DND-41 (cell line): ENCODE results near the gene CLEC12A.

Experiments used
- ATAC-seq: fragments of 200-7000 bp; cut with Tn5 transposase; 3 replicates; pipeline ENCODE4 v1.9.1; 2021; ENCODE audit warnings: low read depth; ENCODE audit not compliant: insufficient read depth
- DNase-seq: peaks from one replicate; pipeline ENCODE4 v3.0.0-alpha.2; 2020
- H2AFZ ChIP-seq: 2 replicates; pipeline ENCODE4 v1.6.0; 2012; ENCODE audit warnings: low read depth, low read length
- H3K27ac ChIP-seq: 2 replicates; pipeline ENCODE4 v1.5.1; 2012; ENCODE audit warnings: low read length, inconsistent platforms
- H3K27me3 ChIP-seq: fragments of 200-600 bp; sonication (generic); 2 replicates; pipeline ENCODE4 v1.6.0; 2012; ENCODE audit warnings: low read length, mild to moderate bottlenecking, inconsistent platforms; ENCODE audit not compliant: insufficient read depth, poor library complexity
- H3K36me3 ChIP-seq: 2 replicates; pipeline ENCODE4 v1.5.1; 2012; ENCODE audit warnings: low read length, inconsistent platforms; ENCODE audit not compliant: insufficient read depth
- H3K4me1 ChIP-seq: 2 replicates; pipeline ENCODE4 v1.5.1; 2012; ENCODE audit warnings: mild to moderate bottlenecking, low read length; ENCODE audit not compliant: insufficient read depth
- H3K4me2 ChIP-seq: 2 replicates; pipeline ENCODE4 v1.6.0; 2012; ENCODE audit warnings: mild to moderate bottlenecking, moderate library complexity, low read length, inconsistent platforms; ENCODE audit not compliant: insufficient read depth
- H3K4me3 ChIP-seq, 2 experiments: fragments of 200-600 bp in 1 of 2; shearing (Covaris generic) in 1 of 2; 2 replicates each; pipeline ENCODE4 v1.5.1; 2012 to 2016; ENCODE audit warnings: inconsistent platforms in 2 of 2, low read length in 2 of 2, mild to moderate bottlenecking in 2 of 2, low read depth in 1 of 2, moderate library complexity in 1 of 2
- H3K79me2 ChIP-seq: 2 replicates; pipeline ENCODE4 v1.6.0; 2012; ENCODE audit warnings: low read length, inconsistent platforms; ENCODE audit not compliant: insufficient read depth
- H3K9ac ChIP-seq: 2 replicates; pipeline ENCODE4 v1.6.0; 2012; ENCODE audit warnings: low read depth, mild to moderate bottlenecking, inconsistent platforms, low read length, moderate library complexity
- H3K9me3 ChIP-seq: 2 replicates; pipeline ENCODE4 v1.5.1; 2012; ENCODE audit warnings: low read length, moderate library complexity, mild to moderate bottlenecking, inconsistent platforms; ENCODE audit not compliant: insufficient read depth, severe bottlenecking
- H4K20me1 ChIP-seq: 2 replicates; pipeline ENCODE4 v1.6.0; 2012; ENCODE audit warnings: low read length; ENCODE audit not compliant: insufficient read depth
- EZH2 ChIP-seq: IDR thresholded peaks from 3 replicates; pipeline ENCODE4 v1.6.1; 2012; ENCODE audit warnings: borderline replicate concordance, low read depth, mild to moderate bottlenecking, moderate library complexity, low read length, inconsistent platforms; ENCODE audit not compliant: severe bottlenecking
- TF ChIP-seq, protein P1 (sequence below): IDR thresholded peaks from 2 replicates; pipeline ENCODE4 v1.5.1; 2012; ENCODE audit warnings: borderline replicate concordance, low read length, moderate library complexity, mild to moderate bottlenecking; ENCODE audit not compliant: poor library complexity, severe bottlenecking; ENCODE audit errors: extremely low read depth

Gene CLEC12A

DNA sequence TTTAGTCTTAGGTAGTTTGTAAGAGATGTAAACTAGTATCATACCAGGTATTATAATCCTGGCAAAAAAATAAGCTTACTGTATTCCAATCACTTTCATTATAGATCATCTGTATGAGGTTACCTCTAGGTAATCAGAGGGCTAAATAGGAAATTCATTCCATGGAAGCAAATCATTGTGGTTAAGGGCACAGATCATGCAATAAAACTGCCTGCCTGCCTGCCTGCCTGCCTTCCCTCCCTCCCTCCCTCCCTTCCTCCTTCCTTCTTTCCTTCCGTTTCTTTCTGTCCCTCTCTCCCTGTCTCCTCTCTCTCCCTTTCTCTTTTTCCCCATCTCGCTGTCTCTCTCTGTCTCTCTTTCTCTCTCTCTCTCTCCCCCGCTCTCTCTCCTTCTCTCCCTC lies 56.1 kb downstream of the CLEC12A start:
- no peak overlapping the region for H3K9ac ChIP-seq
- H3K9me3 ChIP-seq = no peaks in the 10 kb centered on the region
- TF ChIP-seq, protein P1, sequence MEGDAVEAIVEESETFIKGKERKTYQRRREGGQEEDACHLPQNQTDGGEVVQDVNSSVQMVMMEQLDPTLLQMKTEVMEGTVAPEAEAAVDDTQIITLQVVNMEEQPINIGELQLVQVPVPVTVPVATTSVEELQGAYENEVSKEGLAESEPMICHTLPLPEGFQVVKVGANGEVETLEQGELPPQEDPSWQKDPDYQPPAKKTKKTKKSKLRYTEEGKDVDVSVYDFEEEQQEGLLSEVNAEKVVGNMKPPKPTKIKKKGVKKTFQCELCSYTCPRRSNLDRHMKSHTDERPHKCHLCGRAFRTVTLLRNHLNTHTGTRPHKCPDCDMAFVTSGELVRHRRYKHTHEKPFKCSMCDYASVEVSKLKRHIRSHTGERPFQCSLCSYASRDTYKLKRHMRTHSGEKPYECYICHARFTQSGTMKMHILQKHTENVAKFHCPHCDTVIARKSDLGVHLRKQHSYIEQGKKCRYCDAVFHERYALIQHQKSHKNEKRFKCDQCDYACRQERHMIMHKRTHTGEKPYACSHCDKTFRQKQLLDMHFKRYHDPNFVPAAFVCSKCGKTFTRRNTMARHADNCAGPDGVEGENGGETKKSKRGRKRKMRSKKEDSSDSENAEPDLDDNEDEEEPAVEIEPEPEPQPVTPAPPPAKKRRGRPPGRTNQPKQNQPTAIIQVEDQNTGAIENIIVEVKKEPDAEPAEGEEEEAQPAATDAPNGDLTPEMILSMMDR = no peak
- TF ChIP-seq EZH2 = no peak
- H3K4me1 ChIP-seq = no peaks in the 10 kb centered on the region
- no peak for ATAC-seq
- no peak overlapping the region for H3K4me3 ChIP-seq
- peaks cover 5% of the 10 kb centered on the region for H3K27me3 ChIP-seq
- H3K36me3 ChIP-seq = no peaks in the 10 kb centered on the region
- no peak overlapping the region for H3K4me2 ChIP-seq
- H3K27ac ChIP-seq = no peak overlapping the region
- no peaks in the 10 kb centered on the region for H4K20me1 ChIP-seq
- DNase-seq = no peak
- H2AFZ ChIP-seq = no peak overlapping the region
- H3K79me2 ChIP-seq = no peaks in the 10 kb centered on the region

DNA sequence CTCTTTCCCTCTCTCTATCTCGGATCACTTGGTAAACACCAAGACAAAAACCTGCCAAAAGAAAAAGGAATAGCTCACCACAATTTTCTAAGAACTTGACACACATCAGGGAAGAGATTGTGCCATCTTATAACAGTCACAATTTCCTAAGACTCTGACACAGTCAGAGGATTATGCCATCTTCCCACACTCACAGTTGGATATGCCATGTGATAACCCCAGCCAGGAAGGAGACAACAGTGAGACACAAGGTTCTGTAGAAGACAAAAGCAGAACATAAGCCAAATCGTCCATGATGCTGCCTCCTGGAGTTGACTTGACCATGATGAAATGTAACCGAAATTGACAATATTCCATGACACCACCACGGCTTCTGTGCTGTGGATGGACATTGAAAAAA lies 56.5 kb downstream of the CLEC12A start:
- Histone ChIP-seq H3K4me3 (no peak overlapping the region), H3K27ac (no peak overlapping the region), H4K20me1 (no peaks in the 10 kb centered on the region), H3K79me2 (no peaks in the 10 kb centered on the region), H2AFZ (no peak overlapping the region), H3K36me3 (no peaks in the 10 kb centered on the region), H3K9me3 (no peaks in the 10 kb centered on the region), H3K27me3 (peaks cover 5% of the 10 kb centered on the region), H3K4me1 (no peaks in the 10 kb centered on the region), H3K9ac (no peak overlapping the region), H3K4me2 (no peak overlapping the region)
- DNase-seq (no peak), ATAC-seq (no peak)
- no peak for TF ChIP-seq EZH2
- TF ChIP-seq, protein P1 = no peak

DNA sequence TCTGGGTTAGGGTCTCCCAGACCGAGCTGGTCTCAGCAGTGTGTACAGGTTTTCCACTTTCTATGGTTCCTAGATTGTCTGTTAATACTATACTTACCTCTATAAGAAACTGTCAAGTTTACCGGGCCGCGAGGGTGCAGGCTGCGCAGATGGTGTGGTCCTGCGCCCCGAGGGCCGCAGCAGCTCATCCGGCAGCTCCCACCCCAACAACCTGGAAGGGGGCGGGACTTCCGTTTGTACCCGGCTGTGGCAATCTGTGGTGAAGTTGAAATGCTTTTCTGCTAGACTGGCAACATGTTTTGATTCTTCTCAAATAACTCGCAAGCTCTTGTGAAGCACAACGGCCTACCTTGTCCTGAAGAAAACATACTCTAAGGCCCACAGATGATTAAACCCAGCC lies 59.2 kb downstream of the CLEC12A start, which contains the start of gene CLEC9A:
Gene CLEC9A (plus strand): TSS at position 237 of the 400 bp plus-strand sequence. CDS start 22,006 bp downstream, outside the sequence.
- no peak within 1 kb of the TSS for H2AFZ ChIP-seq
- no peak within 1 kb of the TSS for H3K27ac ChIP-seq

DNA sequence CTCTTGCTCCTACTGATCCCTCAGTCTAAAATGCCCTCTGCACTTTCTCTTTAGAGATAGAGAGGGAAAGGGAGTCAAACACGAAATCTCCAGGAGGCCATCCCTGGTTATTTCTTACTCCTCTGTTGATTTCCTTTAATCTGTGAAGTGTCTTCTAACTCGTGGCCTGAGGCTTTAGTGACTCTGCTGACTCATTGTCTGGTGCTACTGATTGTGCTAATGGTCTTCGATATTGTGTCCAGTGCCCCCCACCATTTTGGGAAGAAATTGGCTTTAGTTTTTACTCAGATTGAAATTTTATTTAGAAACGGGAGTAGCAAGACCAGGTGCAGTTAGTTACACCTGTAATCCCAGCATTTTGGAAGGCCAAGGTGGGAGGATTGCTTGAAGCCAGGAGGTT lies 60.1 kb downstream of the CLEC12A start:
- DNase-seq (no peak), ATAC-seq (no peak)
- H3K36me3 ChIP-seq = no peaks in the 10 kb centered on the region
- H3K4me3 ChIP-seq = no peak overlapping the region
- no peaks in the 10 kb centered on the region for H3K9me3 ChIP-seq
- no peaks in the 10 kb centered on the region for H3K79me2 ChIP-seq
- no peak overlapping the region for H2AFZ ChIP-seq
- TF ChIP-seq, protein P1 = no peak
- no peak for TF ChIP-seq EZH2
- no peak overlapping the region for H3K27ac ChIP-seq
- H3K9ac ChIP-seq = no peak overlapping the region
- H4K20me1 ChIP-seq = no peaks in the 10 kb centered on the region
- H3K4me1 ChIP-seq = no peaks in the 10 kb centered on the region
- H3K27me3 ChIP-seq = peaks cover 7% of the 10 kb centered on the region
- H3K4me2 ChIP-seq = no peak overlapping the region

More for the DNA sequence above, 59.2 kb downstream of the CLEC12A start, which contains the start of gene CLEC9A:
- no peak for ATAC-seq
- Histone ChIP-seq H3K79me2 (no peaks in the 10 kb centered on the region), H3K36me3 (no peaks in the 10 kb centered on the region), H3K9ac (no peak within 1 kb of the TSS), H4K20me1 (no peaks in the 10 kb centered on the region), H3K4me1 (no peaks in the 10 kb centered on the region), H3K9me3 (no peaks in the 10 kb centered on the region), H3K4me2 (no peak within 1 kb of the TSS), H3K4me3 (no peak within 1 kb of the TSS), H3K27me3 (peaks cover 4% of the 10 kb centered on the region)
- DNase-seq = no peak
- TF ChIP-seq, protein P1 = no peak
- TF ChIP-seq EZH2 = no peak
